Measurements from ENCODE around the gene KCTD6.

DNA sequence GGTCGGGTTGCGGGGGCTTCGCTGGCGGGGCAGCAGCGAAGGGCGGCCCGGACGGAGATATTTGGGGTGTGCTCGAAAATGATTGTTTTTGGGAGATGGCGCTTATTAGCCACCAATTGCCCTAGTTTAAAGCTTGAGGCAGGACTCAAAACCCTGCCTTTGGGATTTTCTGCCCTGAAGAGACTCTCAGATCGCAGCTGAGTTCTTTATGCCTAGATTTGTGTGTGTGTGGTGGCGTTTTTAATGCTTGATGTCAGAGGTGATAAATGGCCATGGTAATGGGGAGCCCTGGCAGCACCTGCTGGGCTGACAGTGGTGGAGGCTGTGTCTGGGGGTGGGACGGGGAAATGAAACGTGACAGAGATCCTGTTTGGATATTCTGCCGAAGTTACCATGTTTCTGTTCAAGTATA is 604 bp downstream of the KCTD6 start:
- TF ChIP-seq, protein P1, sequence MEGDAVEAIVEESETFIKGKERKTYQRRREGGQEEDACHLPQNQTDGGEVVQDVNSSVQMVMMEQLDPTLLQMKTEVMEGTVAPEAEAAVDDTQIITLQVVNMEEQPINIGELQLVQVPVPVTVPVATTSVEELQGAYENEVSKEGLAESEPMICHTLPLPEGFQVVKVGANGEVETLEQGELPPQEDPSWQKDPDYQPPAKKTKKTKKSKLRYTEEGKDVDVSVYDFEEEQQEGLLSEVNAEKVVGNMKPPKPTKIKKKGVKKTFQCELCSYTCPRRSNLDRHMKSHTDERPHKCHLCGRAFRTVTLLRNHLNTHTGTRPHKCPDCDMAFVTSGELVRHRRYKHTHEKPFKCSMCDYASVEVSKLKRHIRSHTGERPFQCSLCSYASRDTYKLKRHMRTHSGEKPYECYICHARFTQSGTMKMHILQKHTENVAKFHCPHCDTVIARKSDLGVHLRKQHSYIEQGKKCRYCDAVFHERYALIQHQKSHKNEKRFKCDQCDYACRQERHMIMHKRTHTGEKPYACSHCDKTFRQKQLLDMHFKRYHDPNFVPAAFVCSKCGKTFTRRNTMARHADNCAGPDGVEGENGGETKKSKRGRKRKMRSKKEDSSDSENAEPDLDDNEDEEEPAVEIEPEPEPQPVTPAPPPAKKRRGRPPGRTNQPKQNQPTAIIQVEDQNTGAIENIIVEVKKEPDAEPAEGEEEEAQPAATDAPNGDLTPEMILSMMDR (IDR thresholded peaks at IDR 0.05; ENCODE audit: low read length): no peak
- no peak for TF ChIP-seq EZH2 (IDR thresholded peaks at IDR 0.05; ENCODE audit: borderline replicate concordance, low read length)
